HG03097 (cell line): ENCODE measurements around the gene BNIP3.
"Not testable (repeated sequence)": the region's sequence is repeated elsewhere in the genome, so short reads cannot be mapped to it uniquely, and the experiment has no call there.

ENCODE experiments used
- ATAC-seq: cut with Tn5 transposase; IDR thresholded peaks from one replicate; pipeline ENCODE4 v1.9.1; 2021; ENCODE audit not compliant: unreplicated experiment, low FRiP score

BNIP3 gene

DNA sequence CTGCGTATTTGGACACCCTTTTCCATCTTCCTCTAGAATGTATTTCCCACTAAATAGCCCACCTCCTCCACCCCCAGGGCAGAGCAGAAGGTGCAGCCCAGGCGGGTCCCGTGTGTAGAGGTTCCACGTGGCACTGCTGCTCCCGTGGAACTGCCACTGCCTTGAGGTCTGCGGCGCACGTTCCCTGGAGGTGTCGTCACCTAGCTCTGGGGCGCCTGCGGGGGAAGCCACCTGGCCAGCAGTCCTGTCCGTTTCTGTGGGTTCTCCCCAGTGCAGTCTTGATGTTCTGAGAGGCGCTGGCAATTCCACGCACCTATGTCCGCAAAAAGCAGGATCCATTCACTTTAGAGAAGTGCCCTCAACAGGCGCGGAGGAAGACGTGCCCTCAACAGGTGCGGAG, 21.9 kb downstream of the BNIP3 start:
- no peak for ATAC-seq

DNA sequence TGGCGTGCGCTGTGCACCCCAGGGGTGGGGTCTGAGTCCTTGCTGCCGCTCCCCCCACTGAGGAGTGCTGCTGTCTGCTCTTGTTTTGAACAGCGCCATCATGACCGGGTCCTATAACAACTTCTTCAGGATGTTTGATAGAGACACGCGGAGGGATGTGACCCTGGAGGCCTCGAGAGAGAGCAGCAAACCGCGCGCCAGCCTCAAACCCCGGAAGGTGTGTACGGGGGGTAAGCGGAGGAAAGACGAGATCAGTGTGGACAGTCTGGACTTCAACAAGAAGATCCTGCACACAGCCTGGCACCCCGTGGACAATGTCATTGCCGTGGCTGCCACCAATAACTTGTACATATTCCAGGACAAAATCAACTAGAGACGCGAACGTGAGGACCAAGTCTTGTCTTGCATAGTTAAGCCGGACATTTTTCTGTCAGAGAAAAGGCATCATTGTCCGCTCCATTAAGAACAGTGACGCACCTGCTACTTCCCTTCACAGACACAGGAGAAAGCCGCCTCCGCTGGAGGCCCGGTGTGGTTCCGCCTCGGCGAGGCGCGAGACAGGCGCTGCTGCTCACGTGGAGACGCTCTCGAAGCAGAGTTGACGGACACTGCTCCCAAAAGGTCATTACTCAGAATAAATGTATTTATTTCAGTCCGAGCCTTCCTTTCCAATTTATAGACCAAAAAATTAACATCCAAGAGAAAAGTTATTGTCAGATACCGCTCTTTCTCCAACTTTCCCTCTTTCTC, 26.0 kb downstream of the BNIP3 start:
- no peak for ATAC-seq

DNA sequence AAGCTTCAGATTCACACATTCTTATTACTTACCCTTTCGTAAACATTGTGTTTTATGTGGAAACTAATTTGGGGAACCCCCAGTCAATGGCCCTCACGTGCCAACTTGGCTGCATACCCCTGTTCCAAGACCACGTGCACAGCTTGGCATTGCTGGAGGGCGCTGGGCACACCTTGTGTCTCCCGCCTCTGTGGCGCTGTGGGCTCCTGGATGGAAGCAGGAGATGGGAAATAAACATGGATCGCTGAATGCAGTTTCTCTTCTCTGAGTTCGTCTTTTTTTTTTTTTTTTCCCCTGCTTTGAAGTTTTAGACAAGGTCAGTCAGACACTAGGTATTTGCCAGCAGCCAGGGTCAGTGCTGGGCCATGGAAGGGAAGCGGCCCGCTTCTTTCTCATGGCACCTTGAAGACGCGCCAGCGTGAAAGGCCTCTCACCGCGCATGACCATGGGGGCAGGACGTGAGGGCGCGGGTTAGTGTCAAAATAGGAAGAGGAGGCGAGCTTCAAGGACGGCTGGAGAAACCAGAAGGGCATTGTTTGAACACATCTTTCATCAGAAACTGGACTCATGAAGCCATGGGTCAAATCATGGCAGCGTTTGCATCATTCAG, 27.3 kb downstream of the BNIP3 start:
- ATAC-seq, result no peak

DNA sequence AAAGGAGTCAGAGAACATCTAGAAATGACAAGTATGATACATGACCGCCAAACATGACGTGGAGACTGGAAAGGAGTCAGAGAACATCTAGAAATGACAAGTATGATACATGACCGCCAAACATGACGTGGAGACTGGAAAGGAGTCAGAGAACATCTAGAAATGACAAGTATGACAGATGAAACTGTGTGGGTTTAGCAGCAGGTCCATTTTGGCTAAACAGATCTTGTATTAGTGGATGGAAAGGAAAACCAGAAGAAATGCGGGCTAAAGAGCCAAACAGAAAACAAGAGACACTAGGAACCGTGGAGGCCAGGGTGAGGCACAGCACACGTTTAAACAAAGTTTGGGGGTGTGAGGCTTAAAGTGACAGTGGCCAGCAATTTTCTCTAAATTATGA, 31.8 kb downstream of the BNIP3 start:
- not testable (repeated sequence) for ATAC-seq

DNA sequence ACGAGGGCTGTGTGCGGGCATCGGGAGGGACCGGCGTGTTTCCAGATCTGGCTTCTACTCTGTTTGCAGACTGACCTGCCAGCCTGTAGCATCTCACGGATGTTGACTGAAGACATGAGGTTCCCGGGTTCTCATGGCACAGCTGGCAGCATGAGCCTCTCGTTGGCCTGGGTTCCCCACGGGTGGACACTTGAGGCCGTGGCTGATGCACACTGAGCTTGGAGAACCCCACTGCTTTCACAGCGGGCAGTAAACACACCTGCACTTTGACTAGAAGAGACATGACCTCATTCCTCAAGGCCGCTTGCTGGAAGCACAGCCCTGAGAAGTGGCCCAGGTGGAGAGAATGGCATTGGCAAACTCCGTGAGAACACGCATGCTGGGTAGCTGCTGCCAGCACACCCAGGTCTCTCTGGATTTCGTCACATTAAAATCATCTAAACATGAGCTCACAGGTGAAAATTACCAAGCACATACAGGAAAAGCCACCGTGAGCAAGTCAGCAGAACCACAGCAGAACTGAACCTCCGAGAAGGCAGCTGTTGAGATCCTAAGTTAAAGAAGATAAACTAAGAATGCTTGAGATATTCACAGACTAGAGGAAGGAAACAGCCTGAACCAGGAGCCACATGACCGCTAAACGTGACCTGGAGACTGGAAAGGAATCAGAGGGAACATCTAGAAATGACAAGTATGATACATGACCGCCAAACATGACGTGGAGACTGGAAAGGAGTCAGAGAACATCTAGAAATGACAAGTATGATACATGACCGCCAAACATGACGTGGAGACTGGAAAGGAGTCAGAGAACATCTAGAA, 32.5 kb downstream of the BNIP3 start:
- ATAC-seq, result no peak

DNA sequence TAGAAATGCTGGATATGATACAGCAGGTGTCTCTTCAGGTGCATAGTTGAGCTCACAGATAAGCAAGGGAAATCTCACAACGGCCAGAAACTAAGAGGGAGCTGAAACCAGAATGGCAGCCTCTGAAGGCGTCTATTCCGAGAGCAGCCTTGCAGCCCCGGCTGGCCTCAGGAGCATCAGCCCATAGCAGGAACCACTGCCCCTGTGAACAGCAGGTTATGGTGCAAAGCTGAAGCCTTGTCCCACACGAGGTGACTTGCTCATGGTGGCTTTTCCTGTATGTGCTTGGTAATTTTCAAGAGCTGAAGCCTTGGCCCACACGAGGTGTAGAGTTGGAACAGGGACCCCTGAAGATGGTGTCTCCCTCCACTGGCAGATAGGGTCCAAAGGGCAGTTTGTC, 33.2 kb downstream of the BNIP3 start:
- no peak for ATAC-seq

DNA sequence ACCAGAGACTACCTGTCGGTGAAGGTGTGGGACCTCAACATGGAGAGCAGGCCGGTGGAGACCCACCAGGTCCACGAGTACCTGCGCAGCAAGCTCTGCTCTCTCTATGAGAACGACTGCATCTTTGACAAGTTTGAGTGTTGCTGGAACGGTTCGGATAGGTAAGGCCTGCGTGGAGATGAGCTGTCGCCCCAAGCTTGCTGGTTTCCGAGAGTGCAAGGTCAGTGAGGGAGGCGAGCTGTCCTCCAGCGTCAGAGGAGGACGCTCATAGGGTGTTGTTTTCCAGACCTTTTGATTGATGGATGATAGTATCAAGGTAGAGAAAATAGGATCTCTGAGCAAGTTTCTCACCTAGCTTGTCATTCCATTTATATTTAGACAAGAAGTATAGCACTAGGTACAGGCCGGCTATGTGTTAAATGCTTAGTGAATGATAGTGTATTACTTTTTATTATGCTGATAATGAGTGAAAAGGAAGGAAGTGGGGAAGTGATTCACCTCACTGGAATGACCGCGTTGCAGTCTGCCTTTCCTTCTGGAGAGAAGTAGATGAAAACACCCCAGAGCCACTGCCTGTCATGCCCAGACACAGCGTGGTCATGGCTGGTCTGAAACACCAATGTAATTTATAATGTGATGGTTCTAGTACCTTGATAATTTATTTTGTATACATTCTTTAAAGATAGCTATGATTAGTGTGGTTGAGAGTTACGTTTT, 33.9 kb downstream of the BNIP3 start:
- no peak for ATAC-seq

DNA sequence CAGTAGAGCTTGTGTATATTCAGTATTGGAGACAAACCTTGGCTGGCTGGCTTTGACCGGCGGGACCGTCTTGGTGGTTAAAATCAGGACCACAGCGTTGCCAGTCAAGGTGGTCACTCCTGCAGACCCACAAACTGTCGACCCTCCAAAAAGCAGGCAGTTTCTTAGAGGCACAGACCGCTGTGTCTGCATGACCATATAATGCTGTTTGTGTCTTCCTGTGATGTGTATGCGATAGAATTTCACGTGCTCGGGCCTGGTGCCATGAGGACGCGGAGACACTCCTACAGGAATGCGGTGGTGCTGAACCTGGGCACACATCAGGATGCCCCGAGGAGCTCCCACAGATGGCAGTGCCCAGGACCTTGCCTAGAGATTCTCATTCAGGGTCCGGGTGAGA, 34.8 kb downstream of the BNIP3 start:
- no peak for ATAC-seq

DNA sequence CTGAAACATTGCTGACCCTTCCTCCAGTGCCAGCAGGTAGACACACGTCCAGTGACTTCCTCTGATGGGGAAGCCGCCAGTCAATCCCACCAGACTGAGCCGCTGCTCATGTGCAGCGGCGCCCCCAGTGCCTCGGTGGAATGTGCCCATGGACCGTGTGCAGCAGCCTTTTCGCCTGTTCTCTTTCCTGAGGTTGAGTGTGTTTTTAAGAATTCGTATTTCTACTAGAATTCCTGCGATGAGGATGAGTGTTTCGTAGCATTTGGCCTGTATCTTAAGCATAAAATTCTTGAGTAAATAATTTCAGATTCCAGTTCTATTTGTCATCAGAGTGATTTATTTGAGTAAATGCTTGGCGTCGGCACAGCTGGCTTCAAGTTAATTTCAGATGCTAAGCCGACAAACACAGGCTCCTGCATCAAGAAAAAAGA, 35.4 kb downstream of the BNIP3 start:
- no peak for ATAC-seq

DNA sequence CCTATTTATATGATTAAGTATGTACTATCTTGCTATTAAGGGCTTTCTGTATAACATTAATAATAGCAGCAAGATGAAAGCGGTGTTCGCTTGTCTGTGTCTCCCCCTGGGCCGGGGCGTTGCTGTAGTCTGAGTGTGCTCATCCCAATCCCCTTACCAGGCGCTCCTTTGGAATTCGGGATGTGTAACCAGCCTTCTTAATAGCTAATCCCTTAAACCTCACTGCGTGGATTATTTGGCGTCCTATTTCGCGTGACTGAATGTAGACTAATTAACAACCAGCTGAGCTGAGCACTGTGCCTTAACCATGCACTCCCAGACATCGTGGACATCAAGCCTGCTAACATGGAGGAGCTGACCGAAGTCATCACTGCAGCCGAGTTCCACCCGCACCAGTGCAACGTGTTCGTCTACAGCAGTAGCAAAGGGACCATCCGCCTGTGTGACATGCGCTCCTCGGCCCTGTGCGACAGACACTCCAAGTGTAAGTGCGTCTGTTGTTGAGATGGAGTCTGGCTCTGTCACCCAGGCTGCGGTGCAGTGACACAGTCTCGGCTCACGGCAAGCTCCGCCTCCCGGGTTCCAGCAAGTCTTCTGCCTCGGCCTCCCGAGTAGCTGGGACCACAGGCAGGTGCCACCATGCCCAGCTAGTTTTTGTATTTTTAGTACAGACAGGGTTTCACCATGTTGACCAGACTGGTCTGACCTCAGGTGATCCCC, 36.6 kb downstream of the BNIP3 start:
- ATAC-seq, result no peak

DNA sequence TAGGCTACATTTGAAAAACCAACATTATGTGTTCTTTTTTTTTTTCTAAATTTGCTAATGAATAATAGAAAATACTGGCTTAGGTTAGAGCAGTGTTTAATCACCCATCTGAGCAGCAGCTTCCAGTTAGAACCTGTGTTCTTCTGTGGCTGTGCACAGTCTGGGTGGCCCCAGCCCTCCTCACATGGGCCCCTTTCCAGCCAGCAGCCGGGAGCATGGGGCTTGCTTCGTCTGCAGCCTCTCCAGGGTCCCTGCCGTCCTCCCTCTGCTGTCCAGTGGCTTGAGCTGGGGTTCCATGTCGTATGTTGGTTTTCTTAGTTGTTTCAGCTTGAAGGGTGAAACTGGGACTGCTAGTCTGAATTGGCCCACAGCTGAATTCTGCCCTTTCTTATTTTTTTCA, 37.3 kb downstream of the BNIP3 start:
- no peak for ATAC-seq

DNA sequence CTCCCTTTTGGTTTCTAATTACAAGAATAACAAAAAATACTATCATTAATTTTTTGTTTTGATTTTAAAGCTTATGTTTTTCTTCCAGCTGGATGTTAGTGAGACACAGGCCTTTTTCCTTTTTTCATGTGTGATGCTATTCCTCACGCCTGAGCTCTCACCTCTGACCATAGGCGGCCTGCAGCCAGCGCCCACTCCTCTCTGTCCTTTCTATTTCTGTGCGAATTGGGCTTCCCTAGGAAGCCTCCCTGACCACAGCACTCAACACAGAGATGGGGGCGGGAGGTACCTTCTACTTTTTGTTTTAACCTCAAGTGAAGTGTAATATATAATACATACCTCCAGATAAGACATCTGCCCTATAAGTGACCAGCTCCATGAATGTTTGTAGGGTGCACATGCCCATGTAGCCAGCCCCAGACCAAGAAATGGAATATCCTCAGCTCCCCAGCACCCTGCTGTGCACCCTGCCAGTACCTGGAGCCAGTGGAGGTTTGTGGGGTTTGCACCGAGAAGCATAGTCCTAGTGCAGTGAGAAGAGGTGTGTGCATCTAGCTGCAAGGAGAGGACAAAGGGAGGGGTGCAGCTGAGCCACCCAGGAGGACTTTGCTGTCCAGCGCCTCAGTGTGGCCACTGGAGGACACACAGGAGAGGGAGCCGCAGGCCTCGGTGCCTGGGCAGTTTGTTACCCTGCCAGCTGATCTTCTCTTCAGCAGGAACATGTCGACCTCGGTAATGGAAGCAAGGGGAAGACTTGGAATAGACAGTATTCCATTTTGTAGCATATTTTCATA, 38.5 kb downstream of the BNIP3 start:
- no peak for ATAC-seq

DNA sequence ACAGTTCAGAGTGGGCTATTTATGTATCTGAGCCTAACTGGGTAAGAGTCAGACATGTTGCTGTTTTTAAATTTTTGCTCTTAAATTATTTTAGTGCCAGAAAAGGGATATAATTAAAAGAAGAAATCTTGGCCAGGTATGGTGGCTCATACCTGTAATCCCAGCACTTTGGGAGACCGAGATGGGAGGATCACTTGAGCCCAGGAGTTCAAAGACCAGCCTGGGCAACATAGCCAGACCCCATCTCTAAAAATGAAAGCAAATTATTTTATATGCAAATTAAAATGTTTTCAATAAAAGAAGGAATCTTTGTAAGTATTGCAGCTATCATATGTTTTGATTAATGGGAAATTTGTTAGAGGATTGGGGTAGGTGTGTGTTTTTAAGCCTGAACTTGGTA, 39.3 kb downstream of the BNIP3 start:
- no peak for ATAC-seq

DNA sequence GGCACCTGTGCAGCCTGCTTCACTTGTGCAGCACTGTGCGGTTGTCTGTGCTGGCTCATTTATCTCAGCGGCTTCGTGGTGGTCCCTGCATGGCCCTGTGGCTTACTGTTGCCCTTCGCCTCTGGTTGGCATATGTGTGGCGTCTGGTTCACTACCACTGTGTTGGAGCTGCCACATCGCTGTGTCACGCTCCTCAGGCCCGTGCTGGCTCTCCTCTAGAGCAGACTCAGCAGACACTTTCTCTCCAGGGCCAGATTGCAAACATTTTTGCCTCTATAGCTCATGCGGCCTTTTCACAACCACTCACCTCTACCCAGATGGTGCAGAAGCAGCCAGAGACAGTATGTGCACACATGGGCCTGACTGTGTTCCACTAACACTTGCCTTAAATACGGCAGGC, 43.0 kb downstream of the BNIP3 start:
- ATAC-seq, result no peak

DNA sequence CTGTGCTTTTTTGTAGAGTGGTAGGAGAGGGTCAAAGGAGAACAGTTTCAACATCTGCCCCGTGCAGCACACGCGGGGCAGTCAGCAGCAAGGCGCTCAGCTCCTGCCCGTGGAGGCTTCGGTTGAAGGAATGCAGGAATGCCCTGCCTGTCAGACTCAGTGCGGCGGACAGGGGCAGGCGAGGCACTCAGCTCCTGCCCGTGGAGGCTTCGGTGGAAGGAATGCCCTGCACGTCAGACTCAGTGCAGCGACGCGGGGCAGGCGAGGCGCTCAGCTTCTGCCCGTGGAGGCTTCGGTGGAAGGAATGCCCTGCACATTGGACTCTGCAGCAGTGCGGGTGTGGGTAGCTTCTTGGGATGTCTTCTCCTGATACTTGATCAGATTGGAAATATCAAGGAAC, 43.9 kb downstream of the BNIP3 start:
- ATAC-seq, result no peak

DNA sequence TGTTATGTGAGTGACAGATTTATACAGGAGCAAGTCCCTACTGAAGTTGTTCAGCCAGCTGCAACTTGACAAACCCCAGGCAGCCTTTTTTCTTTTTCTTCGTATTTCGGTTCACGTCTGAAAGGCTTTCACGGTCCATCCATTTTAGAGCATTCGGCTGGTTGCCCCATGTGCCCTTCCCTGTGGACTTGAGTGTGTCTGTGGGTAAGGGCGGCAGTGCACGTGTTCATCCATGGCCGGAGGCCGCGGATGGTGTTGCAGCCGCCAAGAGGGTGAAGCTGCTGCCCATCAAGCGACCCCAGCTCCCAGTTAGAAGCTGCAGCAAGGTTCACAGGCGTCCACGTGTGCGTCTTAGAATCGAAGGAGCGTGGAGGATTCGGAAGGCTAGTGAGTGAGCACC, 45.0 kb downstream of the BNIP3 start:
- no peak for ATAC-seq

DNA sequence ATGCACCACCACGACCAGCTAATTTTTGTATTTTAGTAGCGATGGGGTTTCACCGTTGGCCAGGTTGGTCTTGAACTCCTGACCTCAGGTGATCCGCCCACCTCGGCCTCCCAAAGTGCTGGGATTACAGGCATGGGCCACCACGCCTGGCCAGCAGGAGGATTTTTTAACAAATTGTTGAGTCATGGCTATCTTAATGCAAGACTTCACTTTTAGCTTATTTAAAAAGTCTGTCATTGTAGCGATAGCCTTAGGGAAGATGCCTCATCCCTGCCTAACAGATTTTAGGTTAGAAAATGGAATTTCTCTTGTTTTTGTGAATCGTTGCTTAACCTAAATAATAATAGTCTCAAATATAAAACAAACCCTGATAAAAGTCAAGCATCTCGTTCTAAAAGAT, 45.4 kb downstream of the BNIP3 start:
- no peak for ATAC-seq

DNA sequence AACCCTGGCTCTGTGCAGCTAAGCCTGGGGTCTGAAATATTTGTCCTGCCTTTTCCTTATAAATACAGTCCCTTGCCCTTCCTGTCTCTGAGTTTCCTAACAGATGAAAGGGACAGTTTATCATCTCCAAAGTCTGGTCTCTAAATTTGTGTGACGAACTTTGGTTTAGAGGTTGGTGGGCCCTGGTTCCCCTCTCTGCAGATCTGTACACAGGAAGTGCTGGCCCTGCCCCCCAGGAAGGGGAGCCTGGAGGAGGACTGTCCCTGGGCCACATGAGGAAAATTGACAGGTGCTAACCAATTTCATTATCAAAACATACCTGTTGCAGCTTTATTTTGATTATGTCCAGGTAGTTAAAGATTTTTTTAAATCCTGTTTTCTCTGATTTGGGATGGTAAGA, 46.5 kb downstream of the BNIP3 start:
- no peak for ATAC-seq

DNA sequence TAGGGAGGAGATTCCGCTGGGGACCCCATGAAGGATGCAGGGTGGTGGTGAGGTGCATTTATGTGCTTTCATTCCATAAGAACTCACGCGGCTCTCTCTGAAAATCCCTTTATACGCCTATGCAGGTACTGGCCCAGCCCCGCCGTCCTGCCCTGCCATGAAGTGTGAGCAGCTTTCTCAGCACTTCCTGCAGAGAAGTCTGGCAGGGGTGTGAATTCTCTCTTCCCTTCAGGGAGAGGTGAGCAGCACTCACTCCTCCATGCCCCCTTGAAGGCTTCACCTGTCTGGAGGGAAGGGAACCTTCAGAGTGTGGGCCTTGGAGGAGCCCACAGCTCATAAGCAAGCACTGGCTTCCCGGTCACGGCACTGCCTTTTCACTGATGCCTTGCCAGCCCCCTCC, 47.0 kb downstream of the BNIP3 start:
- no peak for ATAC-seq

DNA sequence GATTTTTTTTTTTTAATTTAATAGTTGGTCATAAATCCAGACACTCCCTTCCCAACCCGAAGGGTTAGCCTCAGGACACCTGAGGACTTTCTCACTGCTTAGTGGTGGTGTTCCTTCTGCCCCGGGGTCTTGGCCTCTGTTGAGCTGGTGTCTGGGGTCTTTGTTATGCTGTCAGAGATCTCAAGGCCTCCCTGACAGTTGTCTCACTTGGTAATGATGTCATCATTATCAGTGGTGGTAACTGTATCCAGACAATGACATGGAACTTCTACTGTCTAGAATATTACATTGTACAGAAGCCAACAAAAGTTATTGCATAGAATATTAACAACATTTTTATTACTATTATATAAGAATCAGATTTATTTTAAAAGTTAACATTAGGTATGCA, 48.0 kb downstream of the BNIP3 start:
- no peak for ATAC-seq
